Fibroblast of gingiva (primary cell): ENCODE results near the gene GPR153.

Experiments used
- DNase-seq: peaks from one replicate; pipeline ENCODE4 v3.0.0-alpha.2; 2011; ENCODE audit warnings: low read depth

GPR153 gene

DNA sequence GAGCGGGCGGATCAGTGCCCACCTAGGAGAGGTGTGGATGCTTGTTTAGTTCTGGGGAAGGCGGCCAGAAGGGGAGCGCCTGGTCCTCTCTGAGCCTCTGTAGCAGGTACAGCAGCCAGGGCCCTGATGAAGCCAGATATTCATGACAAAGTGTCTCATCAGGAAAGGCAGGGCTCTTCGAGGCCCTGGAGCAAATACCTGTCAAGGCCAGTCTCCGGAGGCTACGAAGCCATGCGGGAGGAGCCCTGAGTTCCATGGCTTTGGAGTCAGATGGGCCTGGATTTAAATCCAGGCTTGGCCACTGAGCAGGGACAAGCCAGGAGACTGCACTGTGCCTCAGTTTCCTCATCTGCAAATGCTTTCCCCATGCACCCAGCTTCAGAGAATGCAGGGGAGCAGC is 25.4 kb upstream of the GPR153 start:
- no peak for DNase-seq

DNA sequence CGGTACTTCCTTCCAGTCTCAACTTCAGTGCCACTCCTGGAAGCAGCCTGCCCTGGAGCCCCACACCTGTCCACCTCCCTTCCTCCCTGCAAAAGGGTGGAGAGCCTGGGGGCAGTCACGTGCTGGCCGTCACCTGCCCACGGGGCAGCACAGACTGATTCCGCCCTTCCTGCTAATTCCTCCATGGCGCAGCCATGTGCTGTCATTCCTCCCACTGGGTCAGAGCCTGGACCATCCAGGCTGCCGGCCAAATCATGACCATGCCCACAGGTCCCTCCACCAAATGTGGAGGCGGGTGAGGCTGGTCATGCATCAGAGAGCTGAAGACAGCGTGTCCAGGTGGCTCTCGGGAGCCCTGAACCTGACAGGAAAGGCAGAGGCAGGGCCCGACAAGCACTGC is 24.4 kb upstream of the GPR153 start:
- no peak for DNase-seq

DNA sequence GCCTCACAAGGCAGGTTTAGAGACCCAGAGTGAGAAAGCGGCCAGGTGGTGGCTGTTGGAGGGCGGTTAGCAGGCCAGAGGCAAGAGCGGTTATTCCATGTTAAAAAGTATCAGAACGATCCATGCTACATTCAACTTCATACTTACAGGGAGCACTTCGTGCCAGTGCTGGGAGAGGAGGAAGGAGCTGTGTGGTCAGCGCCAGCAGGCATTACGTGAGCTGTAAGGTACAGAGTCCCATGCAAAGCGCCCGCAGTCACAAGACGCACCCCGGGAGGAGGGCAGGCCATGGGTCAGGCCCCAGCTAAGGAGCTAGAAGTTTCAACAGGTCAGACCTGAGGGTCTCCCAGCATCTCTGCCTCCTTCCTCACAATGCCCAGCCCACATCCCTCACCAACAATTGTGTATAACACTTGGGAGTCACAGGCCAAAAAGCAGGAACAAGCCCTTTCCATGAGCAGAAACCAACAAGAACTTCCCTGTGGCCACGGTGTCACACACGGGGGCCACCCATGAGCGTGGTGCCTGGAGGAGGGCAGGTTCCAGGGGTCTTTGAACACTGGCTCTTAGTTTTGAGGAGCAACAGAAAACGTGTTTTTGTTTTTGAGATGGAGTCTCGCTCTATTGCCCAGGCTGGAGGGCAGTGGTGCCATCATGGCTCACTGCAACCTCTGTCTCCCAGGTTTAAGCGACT is 21.8 kb upstream of the GPR153 start:
- no peak for DNase-seq

DNA sequence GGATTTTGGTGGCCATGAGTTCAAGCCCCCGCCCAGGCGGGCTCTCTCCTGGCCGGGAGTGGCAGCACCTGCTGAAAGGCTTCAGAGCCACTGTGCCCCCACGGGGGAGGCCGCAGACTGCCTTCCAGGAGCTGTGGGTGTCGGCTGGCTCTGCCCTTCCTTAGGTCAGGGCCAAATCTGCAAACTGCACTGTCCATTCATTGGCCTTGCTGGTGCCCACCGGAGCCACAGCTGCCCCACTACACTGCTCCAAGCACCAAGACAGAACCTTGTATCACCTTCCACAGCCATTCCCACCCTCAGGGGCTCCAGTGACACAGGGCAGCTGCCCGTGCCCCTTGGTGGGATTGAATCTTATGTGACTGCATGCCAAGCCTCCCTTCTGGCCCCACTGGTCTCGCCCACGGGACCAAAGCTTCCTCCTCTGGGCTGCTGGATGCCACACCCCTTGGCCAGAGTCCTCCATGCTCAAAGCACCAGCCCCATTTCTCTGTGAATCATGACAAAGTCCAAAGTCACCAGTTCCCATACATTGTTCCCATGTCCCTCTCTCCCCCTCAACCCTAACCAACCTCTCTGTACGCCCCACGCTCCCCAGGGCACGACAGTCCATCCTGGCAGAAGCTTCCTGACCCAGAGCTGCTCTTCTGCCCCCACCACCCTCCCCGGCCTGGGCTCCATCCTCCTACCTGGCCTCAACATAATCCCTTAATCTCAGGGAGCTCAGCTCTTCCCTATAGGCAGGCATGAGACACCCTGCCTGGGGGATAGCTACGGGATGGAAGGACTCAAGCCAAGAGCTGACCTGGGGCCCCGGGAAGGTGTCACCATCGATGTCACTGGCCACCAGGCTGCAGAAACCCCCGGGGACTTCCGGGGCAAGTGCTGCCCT is 20.9 kb upstream of the GPR153 start:
- DNase-seq = no peak

DNA sequence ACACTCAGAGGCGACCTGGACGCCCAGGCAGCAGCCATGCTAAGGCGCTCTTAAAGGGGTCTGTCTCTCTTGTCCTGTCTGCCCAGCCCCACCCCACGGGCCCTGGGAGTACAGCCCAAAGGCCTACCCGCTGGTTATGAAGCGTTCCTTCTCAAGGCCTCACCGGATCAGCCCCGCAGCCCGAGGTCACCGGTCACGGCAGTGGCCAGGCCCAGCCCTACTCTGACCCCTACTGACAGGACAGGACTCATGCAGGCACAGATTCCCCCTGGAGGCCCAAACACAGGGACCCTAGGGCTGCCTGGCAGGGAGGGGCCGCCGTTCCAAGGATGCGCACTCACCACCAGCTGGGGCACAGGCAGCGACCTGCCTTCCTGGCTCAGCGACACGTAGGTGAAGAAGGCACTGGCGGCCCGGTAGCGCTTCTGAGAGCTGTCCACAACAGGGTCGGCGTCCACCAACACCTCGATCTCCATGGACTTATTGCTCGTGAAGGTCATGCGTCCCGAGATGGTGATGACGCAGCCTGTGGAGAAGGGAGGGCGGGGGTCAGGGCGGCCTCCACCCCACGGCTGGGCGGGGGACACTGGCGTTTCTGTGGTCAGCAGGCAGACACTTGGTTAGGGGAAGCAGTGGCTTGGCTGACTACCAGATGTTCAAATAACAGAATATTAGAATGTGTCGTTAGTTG is 20.0 kb upstream of the GPR153 start:
- no peak for DNase-seq

DNA sequence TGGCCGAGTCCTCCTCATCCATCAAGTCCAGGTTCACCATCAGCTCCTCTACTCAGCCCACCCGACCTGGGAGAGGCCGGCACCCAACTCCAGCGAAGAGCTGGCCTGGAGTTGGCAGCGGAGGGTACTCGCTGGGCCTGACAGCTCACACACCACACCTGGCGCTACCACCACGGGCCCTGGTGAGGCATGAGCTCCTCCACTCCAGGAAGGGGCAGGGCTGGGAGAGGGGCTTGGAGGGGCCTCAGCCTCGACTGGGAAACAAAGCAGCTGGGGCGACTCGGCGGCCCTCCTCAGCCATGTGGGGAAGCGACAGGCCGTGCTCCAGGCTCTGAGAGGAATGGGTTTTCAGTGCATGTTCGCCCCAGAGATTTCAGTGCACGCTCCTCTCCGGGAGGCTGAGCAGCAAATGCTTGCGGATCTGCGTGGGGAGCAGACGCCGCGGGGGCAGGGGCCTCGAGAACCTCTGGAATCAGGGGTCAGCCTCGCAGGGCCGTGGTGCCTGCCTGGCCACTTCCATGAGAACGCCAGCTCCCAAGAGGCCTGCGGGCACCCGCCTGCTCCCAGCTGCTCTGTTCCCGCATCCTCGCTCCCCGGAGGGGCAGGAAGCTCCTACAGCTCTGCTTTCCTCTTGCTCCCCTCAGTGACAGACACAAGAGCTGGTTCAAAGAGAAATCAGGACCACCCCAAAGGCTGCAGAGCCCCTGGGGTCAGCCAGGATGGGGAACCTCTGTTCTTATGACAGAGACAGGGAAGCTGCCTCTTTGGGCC is 18.9 kb upstream of the GPR153 start:
- no peak for DNase-seq

DNA sequence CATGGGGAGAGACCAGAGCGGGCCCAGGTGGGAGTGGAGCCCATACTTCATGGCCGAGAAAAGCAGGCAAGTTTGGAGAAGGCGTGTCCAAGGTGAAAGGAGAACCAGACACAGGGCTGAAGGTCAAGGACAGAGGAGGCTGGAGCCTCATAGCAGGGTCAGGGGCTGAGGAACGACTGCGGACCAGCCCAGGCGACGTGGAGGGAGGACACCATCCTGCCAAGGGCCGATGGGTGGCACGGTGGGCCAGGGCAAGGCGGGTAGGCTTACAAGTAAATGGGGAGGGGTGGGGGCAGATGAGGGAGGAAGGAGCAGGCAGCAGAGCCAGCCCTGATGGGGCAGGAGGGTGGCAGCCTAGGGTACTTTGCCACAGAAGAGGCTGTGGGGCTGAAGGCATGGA is 18.2 kb upstream of the GPR153 start:
- no peak for DNase-seq

DNA sequence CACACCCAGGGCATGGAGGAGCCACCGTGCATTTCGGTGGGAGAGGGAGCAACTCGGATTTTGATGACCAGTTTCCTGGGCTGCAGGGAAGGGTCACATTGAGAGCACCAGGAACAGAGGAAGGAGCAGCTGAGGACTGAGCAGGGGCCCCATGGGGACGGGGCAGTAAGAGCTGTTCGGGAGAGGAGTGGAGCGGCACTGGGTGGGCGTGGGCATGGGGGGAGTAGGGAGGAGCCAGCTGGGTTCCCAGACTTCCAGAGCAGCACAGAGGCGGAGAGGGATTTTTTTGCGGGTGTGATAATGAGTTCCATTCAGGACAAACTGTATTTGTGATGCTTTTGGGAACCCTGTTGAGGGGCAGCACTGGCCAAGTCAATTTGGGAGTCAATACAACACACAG is 17.4 kb upstream of the GPR153 start:
- no peak for DNase-seq

DNA sequence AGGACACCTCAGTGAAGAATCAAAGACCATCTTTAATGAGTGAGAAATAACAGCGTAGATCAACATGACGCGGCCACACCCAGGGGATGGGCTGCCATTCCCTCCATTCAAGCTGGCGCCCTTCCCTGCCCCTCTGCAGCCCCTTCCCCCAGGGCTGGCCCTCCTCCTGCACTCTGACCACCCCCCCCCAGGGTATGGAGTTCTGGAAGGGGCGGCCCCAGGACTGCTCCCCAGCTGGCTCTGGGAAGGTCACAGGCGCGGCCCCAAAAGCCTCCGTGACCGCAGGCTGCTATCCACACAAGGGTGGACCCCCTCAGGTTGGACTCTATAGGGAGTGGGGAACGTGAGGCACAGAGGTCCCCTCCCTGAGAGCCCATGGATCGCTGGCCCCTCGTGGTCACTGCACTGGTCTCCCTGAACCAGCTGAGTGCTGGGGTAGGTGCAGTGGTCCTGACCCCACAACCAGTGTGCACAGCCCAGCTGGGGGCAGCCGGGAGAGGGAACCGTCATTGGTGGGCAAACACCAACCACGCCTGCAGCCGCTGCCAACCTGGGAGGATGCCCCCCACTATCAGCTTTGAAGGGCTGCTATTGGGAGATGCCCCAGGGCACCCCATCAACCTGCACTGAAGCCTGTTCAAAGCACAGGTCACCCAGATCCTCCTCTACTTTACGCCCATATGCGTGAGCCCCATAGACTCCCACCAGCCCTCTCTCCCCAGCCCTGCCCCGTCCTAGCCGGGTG is 16.1 kb upstream of the GPR153 start:
- no peak for DNase-seq

DNA sequence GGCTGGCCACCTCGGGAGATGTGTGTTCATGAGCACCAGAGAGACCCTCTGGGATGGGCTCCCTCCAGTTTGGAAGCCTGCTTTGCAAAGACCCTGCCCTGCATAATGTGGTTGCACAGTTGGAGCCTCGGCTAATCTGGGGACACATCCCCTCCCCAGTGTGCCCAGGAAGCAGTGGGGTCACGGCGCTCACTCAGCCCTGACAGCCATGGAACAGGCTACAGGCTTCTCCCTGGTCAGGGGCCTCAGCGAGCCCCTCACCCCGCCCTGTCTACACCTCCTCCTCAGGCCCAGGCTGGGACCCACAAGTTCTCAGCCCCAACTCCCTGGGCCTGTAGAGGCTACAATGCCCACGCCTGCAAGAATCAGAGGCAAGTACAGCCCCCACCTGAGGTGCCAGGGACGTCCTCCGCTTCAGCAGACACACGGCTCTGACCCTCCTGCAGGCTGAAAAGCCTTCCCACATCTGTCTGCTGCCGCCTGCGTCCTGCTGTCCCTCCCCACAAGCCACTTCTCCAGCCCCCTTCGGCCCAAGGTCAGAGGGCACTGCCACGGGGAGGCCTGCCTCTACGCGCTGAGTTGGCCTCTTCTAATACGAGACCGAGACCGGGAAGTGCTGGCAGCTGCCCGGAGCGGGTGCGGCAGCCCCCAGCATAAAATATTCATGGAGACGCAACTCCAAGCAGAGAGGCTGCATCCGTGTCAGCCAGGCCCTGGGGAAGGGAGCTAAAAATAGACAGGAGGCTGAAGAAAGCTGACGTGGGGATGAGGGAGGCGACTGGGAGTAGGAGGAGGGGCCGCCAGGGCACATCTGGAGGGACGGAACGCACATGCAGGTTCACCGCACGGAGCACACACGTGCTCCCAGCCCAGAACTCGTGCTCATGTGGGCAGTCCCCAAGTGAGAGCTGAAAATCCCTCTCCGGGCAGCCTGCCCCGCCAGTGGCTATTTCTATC is 15.2 kb upstream of the GPR153 start:
- DNase-seq = peak; percentile 74

DNA sequence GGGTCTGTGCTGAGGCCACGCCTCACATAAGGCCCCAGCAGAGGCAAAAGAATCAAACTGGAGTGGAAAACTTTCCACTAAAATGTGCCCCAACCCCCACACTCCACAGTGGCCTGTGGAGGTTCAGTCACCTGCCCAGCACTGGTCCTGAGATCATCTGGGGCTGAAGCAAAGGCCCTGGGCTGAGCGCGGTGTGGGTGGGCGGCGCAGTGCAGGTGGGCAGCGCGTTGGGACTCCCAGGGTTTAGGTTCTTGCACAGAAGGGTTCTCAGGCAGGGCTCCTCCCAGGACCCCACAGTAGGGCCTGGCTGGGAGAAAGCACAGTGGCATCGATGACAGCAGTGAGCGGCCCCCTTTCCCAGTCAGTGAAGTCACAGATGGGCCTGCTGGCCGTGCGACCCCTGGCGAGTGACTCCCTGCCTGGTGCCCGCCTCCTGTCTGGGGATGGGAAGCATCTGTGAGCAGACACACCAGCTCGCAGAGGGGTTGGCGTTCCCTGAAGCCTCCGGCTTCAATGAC is 13.8 kb upstream of the GPR153 start:
- DNase-seq = no peak

DNA sequence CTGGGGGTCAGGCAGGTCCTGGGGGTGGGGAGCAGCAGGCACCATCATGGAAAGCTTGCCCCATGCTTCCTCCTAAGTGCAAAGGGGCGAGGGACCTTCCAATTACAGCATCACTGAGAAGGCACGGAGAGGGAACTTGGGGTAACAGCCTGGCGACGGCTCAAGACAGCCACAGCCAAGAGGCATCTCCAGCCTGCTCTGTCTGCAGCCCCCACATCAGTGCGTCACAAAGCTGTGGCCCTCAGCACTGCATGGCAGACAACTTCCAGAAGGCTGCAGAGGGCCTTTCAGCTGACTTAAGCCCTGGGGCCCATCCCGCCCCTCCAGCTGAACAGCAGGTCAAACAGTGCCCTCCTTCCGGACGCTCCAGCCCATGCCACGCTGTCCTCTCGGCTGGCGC is 13.2 kb upstream of the GPR153 start:
- no peak for DNase-seq

DNA sequence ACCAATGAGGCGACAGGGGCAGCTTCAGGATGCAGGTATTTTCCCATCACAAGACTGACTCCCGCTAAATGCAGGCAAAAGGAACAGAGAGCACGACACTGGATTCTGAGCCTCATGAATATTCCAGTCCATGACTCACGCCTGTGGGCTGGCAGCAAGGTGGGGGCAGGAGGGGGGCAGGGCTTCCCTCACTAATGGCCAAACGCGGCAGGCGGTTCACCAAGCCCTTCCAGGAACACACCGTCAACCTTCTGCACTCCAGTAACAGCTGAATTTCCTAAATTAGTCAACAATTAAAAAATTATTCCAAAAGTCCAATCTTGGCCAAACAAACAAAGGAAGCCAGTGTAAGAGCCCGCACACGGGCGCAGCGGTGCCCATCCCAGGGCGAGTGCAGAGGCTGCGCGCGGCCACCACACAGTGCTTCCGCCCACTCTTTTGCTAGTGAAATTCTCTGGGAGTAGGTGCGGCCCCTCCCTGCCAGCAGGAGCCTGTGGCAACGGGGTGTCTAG is 12.5 kb upstream of the GPR153 start:
- DNase-seq = peak; percentile 49

DNA sequence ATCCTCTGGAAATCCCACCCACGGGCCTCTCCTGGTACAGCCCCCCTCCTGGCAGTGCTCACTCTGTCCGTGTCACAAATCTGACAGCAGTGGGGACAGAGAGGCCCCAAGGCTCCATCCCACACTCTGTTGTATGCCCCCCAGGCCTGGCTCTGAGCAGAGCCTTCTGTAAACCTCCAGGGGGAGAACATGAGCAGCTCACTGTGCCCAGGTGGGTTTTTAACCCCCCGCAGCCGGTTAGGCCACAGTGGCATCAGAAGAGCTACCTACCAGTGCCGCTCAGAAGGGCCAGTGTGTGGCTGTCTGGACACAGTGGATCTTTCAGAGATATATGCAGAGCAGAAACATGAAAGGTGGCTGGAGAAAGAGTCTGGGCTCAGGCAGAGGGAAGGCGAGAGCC is 12.0 kb upstream of the GPR153 start:
- no peak for DNase-seq

DNA sequence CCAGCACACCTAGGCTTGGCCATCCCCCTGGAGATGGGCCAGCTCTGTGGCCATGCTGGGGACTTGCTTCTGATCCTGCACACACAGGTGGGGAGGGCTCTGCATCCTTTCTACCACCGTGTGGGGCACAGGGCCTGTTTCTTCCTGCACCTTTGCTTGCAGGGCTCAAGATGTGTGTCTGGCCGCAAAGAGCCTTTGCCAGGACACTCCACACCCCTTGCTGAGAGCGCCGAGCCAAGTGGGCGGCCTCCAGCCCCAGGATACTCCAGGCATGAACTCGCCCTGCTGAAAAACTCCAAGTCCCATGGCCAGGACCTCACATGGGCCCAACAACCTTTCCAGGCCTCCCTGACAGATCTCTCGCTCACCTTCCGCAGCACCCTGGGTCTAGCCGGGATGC is 11.6 kb upstream of the GPR153 start:
- DNase-seq = no peak

DNA sequence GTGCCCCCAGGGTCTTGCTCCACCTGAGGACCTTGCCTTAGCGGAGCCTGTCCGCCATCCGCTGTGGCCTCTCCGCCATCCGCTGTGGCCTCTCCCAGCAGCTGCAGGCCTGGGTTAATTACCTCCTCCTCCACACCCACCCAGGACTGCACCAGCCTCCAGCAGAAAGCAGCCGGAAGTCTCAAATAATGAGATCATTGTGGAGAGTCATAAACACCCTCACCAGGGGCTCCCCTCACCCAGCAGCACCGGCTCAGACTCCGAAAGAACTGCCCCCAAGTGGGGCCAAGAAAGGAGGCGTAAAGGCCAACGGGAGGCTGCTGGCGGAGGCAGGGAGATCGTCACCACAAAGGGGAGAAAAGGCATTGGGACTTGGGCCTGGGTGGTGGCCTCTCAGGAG is 10.7 kb upstream of the GPR153 start:
- DNase-seq = no peak

DNA sequence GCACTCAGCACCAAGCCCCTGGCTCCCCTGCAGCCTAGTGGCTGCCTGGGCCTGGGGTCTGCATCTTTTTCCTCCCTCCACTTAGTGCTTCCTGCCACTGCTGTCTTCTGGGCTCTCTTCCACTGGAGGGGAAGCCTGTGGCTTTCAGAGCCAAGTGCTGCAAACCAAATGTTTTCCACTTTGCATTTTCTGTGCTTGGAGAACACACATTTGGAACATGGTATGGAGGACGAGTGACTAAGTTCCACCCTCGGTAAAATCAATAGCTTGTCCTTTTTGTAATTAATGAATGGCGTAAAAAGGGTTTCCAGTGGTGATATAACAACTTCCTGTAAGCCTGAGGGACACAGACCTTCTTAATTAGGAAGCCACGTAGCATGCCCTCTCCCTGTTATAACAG is 10.1 kb upstream of the GPR153 start:
- DNase-seq = no peak

DNA sequence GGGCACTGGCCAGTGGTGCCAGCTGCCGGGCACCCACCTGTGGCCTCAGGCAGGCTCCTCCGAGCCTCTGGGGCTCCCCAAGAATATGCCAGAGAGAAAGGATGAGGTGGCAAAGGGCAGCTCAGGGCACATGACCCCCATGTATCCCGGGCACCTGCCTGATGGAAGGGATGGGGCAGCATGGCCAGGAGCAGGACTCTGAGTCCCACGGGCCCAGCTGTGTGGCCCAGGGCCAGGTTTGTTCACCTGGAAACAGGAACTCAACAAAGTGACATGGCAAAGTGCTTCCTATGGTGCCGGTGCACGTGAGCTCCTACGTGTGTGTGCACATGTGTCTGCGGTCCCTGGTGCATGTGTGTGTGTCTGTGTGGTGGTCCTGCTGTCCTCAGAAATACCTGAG is 9.5 kb upstream of the GPR153 start:
- no peak for DNase-seq

DNA sequence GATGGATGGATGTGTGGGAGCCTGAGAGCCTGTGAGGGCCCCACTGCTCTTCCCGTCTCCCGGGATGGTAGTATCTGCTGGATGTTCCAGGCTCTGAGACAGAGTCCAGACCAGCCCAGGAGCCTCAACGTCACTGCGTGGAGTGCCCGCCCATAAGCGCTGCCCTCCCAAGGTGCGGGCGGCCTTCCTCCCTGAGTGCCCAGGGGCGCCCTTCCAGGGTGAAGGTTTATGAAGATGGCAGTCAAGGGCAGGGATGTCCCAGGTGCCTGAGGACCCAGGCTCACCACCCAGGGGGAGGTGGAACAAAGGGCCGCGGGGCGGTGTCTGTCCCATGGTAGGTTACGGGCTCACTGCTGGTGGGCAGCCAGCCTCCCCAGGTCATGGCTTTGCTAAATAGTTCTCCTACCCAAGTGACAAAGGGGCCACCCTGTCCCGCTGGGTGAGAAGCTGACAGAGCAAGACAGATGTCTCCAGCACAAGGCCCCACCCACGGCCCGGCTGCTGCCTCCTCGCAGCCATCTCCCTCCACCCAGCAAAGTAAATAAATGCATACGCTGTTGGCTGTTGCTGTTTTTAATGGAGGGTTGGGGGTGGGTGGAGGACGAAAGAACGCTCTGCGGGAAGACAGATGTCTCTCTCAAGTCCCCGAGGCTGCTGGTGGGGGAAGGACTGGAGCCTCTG is 9.0 kb upstream of the GPR153 start:
- DNase-seq = no peak
